Measurements from ENCODE around the gene SHISA6.

Gene SHISA6

DNA sequence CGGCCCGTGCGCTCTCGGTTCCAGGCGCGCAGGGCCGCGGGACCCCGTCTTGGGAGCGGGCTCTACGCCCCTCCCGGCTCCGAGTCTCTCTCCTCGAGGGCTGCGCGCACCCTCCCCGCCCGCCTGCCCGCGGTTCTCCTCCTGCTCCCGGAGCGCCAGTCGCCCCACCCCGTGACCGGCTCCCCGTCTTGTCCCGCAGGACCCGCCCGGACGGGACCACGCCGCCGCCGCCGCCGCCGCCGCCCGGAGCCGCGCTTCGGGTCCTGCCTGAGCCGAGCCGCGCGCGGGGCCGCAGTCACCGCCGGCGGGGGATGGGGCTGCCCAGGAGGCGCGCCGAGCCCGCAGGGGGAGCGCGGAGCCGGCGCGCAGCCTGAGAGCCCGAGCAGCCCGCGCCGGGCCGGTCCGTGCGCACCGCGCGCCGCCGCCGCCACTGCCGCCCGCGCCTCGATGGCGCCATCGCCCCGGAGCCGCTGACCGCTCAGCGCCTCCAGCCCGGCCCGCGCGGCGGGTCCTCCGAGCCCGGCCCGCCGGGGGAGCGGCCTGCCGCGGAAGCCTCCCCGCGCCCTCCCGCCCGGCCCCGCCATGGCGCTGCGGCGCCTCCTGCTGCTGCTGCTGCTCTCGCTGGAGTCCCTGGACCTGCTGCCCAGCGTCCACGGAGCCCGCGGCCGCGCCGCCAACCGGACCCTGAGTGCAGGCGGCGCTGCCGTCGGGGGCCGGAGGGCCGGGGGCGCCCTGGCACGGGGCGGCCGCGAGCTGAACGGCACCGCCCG, at the start of gene SHISA6:
Gene SHISA6, plus strand, starts transcription at position 373 of the 770 bp plus-strand sequence.
- no peak for DNase-seq

DNA sequence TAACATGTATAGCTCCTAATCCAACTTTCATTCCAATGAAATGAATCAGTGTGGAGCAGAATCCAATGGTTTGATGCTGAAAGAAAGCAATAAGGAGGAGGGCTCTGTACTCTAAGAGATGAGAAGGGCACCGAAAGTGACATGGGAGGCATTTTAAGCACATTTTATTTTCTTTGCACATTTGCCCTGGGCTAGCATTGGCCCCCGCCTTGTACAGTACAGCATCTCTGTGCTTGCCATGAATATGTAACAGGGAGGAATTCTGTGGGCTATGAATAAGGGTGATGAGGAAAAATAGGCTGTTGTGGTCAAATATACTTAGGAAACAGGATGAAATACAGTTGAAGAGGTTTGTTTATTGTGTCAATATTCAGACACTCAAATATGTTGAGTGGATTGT, 45.2 kb upstream of the SHISA6 start:
- DNase-seq, result no peak

DNA sequence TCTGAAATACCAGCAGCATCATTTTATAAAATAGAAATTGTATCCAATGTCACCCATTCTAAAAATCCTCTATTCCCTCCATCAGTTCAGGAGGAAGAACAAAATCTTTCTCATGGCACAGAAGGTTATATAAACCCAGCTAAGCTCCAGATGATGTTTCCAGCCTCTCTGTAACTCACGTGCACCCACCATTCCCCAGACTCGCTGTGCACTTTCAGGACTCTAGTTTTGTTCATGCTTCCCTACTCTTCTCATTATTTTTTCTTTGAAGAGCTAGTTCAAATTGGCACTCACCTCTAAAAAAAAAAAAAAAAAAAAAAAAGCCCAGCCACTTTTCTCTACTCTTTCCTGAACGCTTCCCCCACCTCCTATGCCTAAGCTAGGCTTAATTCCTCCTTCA, 36.0 kb upstream of the SHISA6 start:
- no peak for DNase-seq

GRCh38 chr17:11205659-11206058, 35.4 kb upstream of the SHISA6 start:
- DNase-seq, result no peak

DNA sequence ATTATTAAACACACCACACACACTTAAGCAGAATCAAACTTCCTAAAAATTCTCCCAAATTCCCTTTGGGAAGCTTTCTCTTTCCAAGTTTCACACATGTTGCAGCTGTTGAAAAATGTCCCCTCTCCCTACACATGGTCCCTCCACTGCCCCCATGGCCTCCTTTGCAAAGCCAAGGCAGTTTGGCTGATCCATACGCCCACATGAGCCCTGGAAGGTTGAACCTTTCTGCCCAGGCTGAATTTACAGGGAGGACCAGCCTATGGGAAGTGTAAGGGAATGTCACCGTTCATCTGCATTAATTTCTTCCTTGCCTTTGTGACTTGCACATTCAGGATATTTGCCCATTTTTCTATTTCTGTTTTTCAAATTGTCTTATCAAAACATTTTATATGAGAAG, 31.1 kb upstream of the SHISA6 start:
- DNase-seq, result no peak

DNA sequence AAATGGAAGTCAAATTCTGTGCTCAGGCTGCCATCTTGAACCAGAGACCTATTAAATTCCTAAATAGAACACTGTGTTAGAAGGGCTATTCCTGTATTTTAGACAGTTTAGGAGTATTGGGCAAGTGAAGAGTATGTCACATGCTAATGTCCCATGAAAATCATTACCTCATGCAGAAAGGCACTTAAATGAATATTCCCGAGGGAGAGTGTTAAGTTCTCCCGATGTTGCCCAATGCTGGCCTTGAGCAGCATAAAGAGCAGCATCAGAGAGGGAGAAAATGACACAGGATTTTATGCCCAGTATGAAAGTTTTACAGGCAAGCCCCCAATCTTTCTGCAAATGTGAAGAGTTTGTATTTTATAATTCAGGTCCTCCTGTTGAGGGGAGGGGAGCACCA, 28.2 kb upstream of the SHISA6 start:
- DNase-seq, result no peak

- no peak for DNase-seq
These were observed 24.0 kb upstream of the SHISA6 start for GRCh38 chr17:11216976-11217375.

DNA sequence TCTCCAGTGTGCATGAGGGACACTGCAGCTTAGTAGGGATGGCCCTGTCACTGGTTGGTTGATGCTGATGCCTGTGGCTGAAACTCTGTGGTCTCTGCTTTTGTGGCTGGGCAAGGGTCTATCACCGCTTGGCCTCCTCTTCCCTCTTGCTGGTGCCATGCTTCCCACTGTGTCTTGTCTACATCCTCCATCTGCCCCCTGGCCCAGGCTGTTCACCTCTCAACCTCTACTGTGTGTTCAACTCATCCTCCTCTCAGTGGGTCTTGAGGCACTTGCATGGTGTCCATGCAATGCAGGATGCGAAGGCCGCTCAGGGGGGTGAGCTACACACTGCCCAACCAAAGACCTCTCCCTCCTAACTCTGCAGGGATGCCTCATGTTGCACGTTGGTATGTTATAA, 19.8 kb upstream of the SHISA6 start:
- no peak for DNase-seq

DNA sequence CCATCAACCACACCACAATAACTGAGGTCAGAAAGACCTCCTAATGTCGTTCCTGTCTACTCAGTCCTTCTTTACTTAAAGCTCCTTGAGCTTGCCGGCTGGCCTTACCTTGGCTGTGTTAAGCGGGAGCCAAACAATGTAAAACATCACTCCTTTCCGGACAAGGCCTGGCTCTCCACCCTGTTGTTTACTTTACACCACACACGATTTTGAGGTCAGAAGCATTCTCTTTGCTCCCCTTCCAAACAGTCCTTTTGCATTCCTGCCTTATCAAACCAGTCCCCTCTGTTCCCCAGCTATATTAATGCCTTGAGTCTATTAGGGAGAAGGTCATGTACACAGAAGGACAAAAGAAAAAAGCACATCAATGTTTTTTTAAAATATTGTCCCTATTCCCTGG, 19.3 kb upstream of the SHISA6 start:
- DNase-seq, result no peak

- no peak for DNase-seq
These were observed 2.3 kb upstream of the SHISA6 start for GRCh38 chr17:11238705-11239104.

- DNase-seq, result no peak
These were observed 1.5 kb upstream of the SHISA6 start for GRCh38 chr17:11239379-11239970.

GRCh38 chr17:11240041-11240840, 772 bp upstream of the SHISA6 start:
- DNase-seq, result no peak

DNA sequence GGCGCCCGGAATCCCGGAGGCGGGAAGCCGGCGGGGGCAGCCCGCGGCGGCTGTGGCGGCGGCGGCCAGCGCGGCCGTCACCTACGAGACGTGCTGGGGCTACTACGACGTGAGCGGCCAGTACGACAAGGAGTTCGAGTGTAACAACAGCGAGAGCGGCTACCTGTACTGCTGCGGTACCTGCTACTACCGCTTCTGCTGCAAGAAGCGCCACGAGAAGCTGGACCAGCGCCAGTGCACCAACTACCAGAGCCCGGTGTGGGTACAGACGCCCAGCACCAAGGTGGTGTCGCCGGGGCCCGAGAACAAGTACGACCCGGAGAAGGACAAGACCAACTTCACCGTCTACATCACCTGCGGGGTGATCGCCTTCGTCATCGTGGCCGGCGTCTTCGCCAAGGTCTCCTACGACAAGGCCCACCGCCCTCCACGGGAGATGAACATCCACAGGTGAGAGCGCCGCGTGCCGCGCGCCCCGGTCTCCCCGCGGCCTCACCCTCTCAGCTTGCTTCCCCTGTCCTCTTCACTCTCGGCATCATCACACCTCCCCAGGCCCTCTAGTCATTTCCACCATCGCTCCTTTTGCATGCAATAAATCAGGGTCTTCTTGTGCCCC, 706 bp downstream of the SHISA6 start:
- DNase-seq, result no peak

DNA sequence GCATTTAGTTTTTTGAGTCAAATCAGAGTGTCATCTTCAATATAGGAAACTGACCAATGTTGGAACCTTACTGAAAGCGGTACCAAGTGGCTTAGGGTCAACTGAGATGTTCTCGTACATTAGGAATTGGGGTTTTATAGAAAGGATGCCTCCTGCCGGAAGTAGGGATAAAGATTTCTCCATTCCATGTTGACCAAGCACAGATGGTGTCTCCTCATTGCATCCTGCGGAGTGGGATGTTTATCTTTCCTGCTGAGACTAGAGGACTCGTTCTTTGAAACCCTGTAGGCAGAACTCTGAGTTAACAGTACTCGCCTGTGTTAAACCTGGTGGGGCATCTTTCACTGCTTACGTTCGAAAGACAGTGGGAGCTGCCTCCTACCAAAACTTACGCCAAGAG, 1.4 kb downstream of the SHISA6 start:
- no peak for DNase-seq

- no peak for DNase-seq
These were observed 3.8 kb downstream of the SHISA6 start for GRCh38 chr17:11244776-11245175.

GRCh38 chr17:11245187-11245586, 4.2 kb downstream of the SHISA6 start:
- no peak for DNase-seq

- DNase-seq, result no peak
These were observed 4.8 kb downstream of the SHISA6 start for GRCh38 chr17:11245791-11246190.

GRCh38 chr17:11250161-11250560, 9.1 kb downstream of the SHISA6 start:
- no peak for DNase-seq

DNA sequence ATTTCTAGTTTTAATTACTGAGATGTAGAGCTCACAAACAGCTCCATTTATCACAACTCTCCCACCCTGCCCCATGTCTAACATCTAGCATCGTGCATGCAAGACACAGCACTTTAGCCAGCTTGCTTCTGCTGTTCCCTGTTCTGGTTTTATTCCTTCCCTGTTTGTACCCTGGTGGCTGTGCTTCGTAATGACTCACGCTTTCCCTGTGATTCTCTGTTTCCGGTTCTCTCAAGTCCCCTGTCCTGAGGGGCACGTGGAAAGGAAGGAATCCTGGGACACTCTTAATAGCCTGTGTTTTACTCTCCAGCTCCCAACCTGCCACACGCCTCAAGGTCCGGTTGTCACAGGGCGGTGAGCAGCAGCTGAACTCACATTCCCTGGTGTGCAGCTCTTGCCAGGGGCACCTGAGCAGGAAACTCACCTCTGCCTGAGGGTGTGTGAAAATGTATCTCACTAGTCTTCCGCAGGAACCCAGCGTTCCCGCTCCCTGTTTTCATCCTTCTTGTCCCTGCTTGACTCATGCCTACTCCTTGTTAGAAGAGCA, 10.6 kb downstream of the SHISA6 start:
- no peak for DNase-seq

DNA sequence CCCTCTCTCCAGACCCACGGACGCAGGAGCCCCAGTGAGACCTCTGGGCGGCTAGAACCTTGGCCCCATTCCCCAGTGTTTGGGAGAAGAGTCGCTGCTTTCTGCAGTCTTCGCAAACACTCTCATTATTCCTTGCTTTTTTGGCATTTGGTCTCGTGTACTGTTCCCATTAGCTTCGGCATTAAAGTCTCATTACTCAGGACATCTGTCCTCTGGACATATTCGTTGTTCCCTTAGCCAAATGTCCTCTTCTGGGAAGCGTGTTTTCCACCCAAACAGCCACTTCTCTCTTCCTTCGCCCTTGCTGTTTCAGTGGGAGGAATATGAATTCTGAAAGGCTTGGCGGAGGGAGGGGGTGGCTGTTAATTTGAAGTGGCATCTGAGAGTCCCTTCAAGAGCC, 11.1 kb downstream of the SHISA6 start:
- no peak for DNase-seq

DNA sequence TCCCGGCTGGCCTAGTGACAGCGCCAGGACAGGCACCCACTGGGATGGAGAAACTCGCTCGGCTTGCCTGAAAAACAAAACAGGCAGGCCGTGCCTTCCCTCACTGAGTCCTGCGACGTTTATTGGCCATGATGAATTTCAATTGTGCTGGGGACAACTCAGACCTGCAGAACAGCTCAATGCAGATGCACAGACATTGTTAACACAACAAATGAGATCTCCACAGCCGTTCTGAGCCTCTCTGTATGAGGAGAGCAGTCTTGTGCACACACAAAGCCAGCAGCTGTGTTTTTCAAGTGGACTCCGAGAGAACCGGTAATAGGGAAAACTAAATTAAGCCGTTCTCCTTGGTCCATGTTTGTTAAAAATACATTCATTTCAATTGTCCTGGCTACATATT, 15.9 kb downstream of the SHISA6 start:
- no peak for DNase-seq

DNA sequence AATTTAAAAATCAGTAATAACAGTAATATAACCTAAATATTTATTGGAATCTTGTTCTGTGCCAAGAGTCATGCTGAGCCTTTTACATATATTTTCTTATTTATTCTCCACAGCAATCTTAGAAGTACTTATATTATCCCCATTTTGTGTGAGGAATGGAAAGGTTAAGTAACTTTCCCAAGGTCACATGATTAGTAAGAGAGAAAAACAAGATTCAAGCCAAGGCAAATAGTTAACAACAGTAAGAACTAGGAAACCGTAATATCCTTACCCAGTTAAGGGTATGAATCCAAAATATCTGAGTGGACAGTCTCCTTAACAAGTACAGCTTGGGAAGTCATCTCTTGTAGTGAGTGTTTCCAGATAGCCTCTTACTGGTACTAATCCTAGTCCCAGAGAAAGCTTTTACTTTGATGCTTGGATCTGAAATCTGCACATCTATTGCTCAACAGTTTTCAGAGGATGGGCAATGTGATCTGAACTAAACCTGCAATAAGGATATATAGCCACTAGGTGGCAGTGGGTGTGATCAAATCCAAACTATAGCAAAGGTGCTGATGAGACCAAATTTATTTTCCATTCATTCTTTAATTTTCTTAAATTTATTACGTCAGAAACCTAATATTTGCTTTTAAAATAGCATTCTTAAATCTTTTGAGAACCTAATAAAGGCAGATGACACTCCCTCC, 23.3 kb downstream of the SHISA6 start:
- DNase-seq, result no peak

Measured in CD4-positive, alpha-beta T cell treated with Interleukin-17A for 1 hour (primary cell).